GM18909 (cell line): ENCODE measurements around the gene EFCAB6.

Experiments used
- ATAC-seq: cut with Tn5 transposase; IDR thresholded peaks from one replicate; pipeline ENCODE4 v1.9.1; 2021; ENCODE audit warnings: mild to moderate bottlenecking; ENCODE audit not compliant: unreplicated experiment, poor library complexity

EFCAB6 gene

GRCh38 chr22:43654271-43654670 lies 157.8 kb downstream of the EFCAB6 start:
- no peak for ATAC-seq

GRCh38 chr22:43652845-43653244 lies 159.3 kb downstream of the EFCAB6 start:
- ATAC-seq: no peak

- ATAC-seq: no peak
These were observed 168.7 kb downstream of the EFCAB6 start for GRCh38 chr22:43643387-43643786.

- ATAC-seq: no peak
These were observed 169.5 kb downstream of the EFCAB6 start for GRCh38 chr22:43642319-43643206.

GRCh38 chr22:43639228-43639948 lies 172.7 kb downstream of the EFCAB6 start:
- no peak for ATAC-seq

GRCh38 chr22:43637275-43638260 lies 174.5 kb downstream of the EFCAB6 start:
- ATAC-seq: no peak

GRCh38 chr22:43636086-43636485 lies 176.0 kb downstream of the EFCAB6 start:
- no peak for ATAC-seq

GRCh38 chr22:43635101-43635500 lies 177.0 kb downstream of the EFCAB6 start:
- ATAC-seq: no peak

- ATAC-seq: no peak
These were observed 177.8 kb downstream of the EFCAB6 start for GRCh38 chr22:43634316-43634715.

GRCh38 chr22:43633631-43634285 lies 178.3 kb downstream of the EFCAB6 start:
- ATAC-seq: no peak

GRCh38 chr22:43631846-43632245 lies 180.3 kb downstream of the EFCAB6 start:
- no peak for ATAC-seq

- no peak for ATAC-seq
These were observed 180.9 kb downstream of the EFCAB6 start for GRCh38 chr22:43631201-43631600.

GRCh38 chr22:43630451-43630850 lies 181.7 kb downstream of the EFCAB6 start:
- ATAC-seq: no peak

- no peak for ATAC-seq
These were observed 183.9 kb downstream of the EFCAB6 start for GRCh38 chr22:43628250-43628649.

- ATAC-seq: no peak
These were observed 184.5 kb downstream of the EFCAB6 start for GRCh38 chr22:43627485-43628213.

- no peak for ATAC-seq
These were observed 186.9 kb downstream of the EFCAB6 start for GRCh38 chr22:43625242-43625641.

- no peak for ATAC-seq
These were observed 187.7 kb downstream of the EFCAB6 start for GRCh38 chr22:43624144-43624998.

GRCh38 chr22:43622886-43623285 lies 189.2 kb downstream of the EFCAB6 start:
- ATAC-seq: no peak
